HK-2 (cell line): ENCODE measurements around the gene TCFL5.

ENCODE experiments used
- DNase-seq: peaks from one replicate; pipeline ENCODE4 v3.0.0-alpha.2; 2018; ENCODE audit not compliant: unreplicated experiment

Gene TCFL5

DNA sequence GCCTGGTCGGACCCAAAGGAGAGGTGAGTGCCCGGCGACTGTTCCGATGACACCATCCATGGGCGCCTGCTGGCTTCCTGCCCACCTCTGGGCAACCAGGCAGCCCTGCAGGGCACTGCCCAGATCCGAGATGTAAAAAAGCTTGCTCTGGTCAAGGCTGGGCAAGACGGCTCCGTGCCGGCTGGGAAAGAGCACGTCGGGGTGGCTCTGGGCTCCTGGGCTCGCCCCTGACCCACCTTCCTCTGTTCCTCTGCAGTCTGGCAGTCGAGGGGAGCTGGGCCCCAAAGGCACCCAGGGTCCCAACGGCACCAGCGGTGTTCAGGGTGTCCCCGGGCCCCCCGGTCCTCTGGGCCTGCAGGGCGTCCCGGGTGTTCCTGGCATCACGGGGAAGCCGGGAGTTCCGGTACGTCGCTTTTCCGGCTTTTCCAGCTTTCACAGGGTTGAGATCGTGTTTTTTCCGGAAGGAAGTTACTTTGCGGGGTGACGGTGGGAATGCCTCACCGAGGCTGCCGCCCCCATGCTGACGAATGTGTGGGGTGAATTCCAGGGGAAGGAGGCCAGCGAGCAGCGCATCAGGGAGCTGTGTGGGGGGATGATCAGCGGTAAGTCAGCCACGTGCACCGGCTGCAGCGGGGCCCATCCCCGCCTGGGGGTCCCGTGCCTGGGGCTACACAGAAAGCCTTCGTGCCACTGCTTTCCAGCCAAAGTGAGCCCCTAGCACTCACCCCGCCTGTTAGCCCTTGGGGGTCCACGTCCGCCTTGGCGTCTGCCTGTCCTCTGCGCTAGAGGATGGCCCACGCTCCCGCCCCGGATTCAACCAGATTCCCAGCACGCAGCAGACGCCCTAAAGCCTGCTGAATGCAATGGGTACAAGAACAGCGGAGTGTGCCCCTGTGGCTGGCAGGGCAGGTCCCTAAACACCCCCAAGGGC is 25.4 kb downstream of the TCFL5 start:
- no peak for DNase-seq

DNA sequence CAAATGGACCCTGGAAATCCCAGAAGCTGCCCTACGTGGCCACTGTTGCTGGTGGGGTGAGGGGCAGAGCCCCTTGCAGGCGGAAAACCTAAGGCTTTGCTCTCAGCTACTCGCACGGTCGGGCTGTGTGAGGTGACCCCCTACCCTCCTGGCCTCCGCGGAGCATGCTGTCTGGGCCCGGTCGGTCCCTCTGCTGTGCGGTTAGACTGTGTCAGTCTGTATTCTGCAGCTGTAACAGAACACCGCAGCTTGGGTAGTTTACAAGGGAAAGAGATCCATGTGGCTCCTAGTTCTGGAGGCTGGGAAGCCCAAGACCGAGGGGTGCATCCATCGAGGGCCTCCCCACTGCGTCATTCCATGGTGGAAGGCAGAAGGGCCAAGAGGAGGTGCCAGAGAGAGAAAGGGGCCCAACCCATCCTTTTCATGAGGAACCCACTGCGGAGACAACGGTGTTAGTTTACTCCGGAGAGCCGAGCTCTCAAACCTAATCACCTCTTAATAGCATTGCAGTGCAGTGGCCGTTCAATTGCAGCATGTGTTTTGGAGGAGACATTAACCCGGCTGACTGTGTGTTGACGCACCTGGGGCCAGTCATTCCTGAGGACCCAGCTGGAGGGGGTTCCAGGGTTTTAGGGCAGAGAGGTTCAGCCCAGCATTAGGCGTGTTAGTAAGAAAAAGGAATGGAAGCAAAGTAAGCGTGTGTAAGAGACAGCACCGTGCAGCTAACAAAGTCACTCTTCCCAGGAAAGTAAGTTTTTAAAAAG is 26.5 kb downstream of the TCFL5 start:
- DNase-seq = no peak

DNA sequence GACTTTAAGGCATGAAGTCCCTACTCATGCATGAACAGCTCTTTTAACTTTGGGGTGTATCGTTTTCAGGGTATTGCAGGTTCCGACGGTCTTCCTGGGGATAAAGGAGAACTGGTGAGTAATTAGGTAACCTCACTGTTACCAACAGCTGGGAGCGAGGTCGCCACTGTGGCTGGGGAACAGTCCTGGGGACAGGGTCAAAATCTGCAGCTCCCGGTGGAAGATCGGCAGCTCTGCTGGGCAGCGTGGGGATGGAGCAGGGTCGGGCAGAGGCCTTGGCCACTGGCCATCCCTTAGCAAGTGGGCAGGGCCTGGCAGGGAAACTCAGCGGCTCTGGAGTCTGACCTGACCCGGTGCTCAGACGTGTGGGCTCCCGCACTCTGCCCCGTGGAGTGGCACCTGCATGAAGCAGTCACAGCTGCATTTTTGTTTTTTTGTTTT is 28.7 kb downstream of the TCFL5 start:
- DNase-seq = no peak

- no peak for DNase-seq
Observed at GRCh38 chr20:62832212-62832922, 29.3 kb downstream of the TCFL5 start.

DNA sequence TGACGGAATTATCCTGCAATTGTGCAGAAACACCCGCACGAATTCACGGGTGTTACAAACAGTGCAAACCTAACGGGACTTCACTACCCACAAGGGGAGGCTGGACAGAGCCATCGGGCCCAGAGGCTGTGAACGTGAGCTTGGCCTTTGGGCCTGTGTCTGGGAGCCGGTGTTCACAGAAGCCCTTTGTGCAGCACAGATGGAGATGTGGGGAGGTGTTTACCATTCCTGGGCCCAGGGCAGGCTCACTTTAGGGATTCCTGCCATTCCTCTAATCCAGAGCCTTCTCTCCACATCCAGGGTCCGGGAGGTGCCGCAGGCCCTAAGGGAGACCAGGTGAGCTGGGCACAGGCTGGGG is 29.8 kb downstream of the TCFL5 start:
- no peak for DNase-seq

GRCh38 chr20:62831361-62831788 is 30.2 kb downstream of the TCFL5 start:
- DNase-seq = no peak

DNA sequence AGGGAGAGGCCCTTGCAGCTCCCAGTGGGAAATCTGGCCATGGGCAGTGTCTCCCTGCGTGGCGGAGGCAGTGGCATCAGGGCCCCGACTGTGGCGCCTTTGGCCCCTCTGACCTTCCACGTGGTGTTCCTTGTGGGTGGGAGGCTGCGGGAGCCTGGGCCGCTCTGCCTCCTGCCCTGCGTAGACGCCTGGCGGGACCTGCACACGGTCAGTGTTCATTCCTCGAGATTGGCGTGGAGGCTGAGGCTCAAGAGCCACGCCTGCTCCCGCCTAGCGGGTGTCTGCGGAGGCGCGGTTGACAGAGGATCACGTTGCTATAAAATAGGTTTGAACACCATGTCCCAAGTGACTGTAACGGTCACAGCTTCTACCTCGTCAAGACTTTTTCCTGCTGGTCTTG is 30.8 kb downstream of the TCFL5 start:
- no peak for DNase-seq

DNA sequence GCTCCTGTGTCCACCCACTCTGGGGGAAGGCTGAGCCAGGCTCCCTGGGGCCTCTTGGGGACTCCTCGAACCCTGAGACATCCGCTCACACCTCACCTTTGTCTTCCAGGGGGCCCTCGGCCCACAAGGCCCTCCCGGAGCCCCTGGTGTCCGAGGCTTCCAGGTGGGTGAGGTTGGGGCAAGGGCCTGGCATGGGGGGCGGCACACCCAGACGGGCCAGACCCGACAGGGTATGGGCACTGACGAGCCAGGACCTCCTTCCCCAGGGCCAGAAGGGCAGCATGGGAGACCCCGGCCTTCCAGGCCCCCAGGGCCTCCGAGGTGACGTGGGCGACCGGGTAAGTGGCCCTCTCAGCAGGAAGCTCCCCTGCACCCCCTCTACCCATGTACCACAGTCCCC is 31.4 kb downstream of the TCFL5 start:
- no peak for DNase-seq

DNA sequence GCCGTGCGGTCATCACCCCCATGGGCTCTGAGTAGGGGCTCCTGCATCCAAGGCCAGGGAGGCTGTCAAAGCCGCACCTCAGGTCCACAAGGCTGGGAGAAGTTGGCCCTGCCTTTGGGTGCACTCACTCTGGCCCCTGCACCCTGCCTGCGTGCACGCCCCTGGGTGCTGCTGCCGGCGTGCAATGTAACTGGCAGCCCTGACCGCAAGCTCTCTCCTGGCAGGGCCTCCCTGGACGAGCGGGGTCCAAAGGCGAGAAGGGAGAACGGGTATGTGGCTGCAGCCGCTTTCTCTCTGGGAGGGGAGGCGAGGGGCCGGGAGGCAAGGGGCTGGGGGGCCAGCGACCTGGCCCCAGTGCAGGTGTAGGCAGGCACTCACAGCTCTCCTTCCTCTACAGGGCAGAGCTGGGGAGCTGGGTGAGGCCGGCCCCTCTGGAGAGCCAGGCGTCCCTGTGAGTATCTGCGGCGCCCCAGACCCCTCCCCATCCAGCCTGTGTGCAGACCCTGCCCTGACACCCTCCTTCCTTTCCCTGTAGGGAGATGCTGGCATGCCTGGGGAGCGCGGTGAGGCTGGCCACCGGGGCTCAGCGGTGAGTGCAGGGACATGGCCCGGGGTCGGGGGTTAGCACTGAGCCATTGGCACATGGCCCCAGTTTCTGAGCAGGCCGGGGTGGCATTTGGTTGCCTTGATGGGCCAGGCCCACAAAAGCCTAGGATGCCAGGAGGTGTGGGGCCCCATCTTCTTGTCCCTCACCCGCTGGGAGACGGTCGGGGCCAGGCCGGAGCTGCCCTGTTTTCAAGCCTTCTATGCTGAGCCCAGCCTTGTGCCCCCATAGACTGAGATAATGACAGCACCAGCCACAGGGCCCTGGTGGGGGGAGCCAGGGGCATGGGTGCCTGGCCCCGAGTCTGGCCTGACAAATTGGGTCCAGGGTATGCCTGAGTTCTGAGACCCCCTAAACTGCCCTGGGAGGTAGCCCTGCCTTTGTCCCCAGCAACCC is 32.1 kb downstream of the TCFL5 start:
- no peak for DNase-seq

DNA sequence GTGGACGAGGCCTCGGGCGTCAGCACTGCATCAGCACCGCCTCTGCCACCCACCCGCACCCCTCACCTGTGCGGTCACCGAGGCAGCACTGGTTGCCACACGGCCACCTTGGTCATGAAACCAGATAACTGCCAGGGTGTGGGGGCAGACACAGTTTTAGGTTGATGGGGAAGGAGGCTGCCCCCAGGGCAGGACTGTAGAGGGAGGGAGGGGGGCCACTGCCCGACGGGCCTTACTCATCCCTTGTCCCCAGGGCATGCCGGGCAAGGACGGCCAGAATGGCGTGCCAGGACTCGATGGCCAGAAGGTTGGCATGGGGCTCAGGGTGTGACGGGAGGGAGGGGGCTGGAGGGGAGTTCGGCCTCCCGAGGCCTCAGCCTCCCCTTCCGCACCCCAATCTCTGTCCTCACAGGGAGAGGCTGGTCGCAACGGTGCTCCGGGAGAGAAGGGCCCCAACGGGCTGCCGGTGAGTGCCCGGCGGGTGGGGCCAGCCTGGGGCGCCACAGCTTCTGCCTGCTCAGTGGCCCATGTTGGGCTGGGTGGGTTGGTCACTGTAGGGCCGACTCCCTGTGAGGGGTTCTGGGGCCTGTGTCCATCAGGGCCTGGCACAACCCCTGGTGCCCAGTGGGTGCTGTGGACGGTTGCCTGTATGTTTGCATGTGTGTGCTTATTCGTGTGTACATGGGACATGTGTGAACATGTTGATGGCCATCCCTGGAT is 33.0 kb downstream of the TCFL5 start:
- DNase-seq = no peak

DNA sequence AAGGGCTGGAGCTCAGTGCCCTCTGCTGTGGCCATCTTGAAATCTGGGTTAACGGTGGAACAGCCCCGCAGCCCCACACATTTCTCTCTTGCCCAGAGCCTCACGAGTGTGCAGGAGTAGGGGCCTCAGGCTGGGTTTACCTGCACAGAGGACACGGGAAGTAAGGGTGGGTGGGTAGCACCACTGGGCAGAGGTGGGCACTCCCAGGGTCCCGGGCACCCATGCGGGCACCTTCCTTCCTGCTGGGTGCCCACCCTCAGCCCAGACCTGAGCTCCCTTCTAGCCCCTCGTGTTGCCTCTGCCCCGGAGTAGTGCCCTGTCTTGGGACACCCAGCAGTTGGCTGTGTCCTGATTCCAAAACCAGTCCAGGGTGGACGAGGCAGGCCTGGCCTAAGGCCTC is 33.6 kb downstream of the TCFL5 start:
- DNase-seq = no peak

GRCh38 chr20:62827311-62828038 is 34.1 kb downstream of the TCFL5 start:
- no peak for DNase-seq

- DNase-seq = no peak
Observed at GRCh38 chr20:62826646-62827310, 34.8 kb downstream of the TCFL5 start.

GRCh38 chr20:62825986-62826645 is 35.5 kb downstream of the TCFL5 start:
- DNase-seq = no peak

- no peak for DNase-seq
Observed at GRCh38 chr20:62825333-62825985, 36.2 kb downstream of the TCFL5 start.

GRCh38 chr20:62824476-62825332 is 36.9 kb downstream of the TCFL5 start:
- no peak for DNase-seq
